ENCODE results near the gene TMIGD1.
"Not testable (repeated sequence)": the region's sequence is repeated elsewhere in the genome, so short reads cannot be mapped to it uniquely, and the experiment has no call there.

The TMIGD1 gene

GRCh38 chr17:30358055-30358760 is 24.4 kb upstream of the TMIGD1 start:
- in situ Hi-C loops (cut with HindIII; ENCODE audit: low sequenced_read_pairs) = no loop called here

- in situ Hi-C loops (cut with HindIII; ENCODE audit: low sequenced_read_pairs) = no loop called here
Observed at GRCh38 chr17:30357476-30357875, 23.6 kb upstream of the TMIGD1 start.

GRCh38 chr17:30354701-30355100 is 20.8 kb upstream of the TMIGD1 start:
- in situ Hi-C loops (cut with HindIII; ENCODE audit: low sequenced_read_pairs) = no loop called here

GRCh38 chr17:30352240-30352814 is 18.5 kb upstream of the TMIGD1 start:
- in situ Hi-C loops (cut with HindIII; ENCODE audit: low sequenced_read_pairs) = no loop called here

- in situ Hi-C loops (cut with HindIII; ENCODE audit: low sequenced_read_pairs) = no loop called here
Observed at GRCh38 chr17:30351735-30352134, 17.9 kb upstream of the TMIGD1 start.

- in situ Hi-C loops (cut with HindIII; ENCODE audit: low sequenced_read_pairs) = not testable (repeated sequence)
Observed at GRCh38 chr17:30351263-30351662, 17.4 kb upstream of the TMIGD1 start.

- in situ Hi-C loops (cut with HindIII; ENCODE audit: low sequenced_read_pairs) = loop anchor here (5.0 kb wide), 1 partner anchor 43 kb away; no protein-coding TSS in a partner anchor
Observed at GRCh38 chr17:30349252-30349651, 15.4 kb upstream of the TMIGD1 start.

GRCh38 chr17:30347488-30347887 is 13.6 kb upstream of the TMIGD1 start:
- in situ Hi-C loops (cut with HindIII; ENCODE audit: low sequenced_read_pairs) = loop anchor here (5.0 kb wide), 1 partner anchor 45 kb away; no protein-coding TSS in a partner anchor

- in situ Hi-C loops (cut with HindIII; ENCODE audit: low sequenced_read_pairs) = loop anchor here (5.0 kb wide), 1 partner anchor 46 kb away; no protein-coding TSS in a partner anchor
Observed at GRCh38 chr17:30346221-30346795, 12.5 kb upstream of the TMIGD1 start.

- in situ Hi-C loops (cut with HindIII; ENCODE audit: low sequenced_read_pairs) = loop anchor here (5.0 kb wide), 1 partner anchor 47 kb away; no protein-coding TSS in a partner anchor
Observed at GRCh38 chr17:30345527-30346075, 11.7 kb upstream of the TMIGD1 start.

GRCh38 chr17:30345089-30345433 is 11.2 kb upstream of the TMIGD1 start:
- in situ Hi-C loops (cut with HindIII; ENCODE audit: low sequenced_read_pairs) = loop anchor here (5.0 kb wide), 1 partner anchor 47 kb away; no protein-coding TSS in a partner anchor

- in situ Hi-C loops (cut with HindIII; ENCODE audit: low sequenced_read_pairs) = loop anchor here (5.0 kb wide), 2 partner anchors 48 to 72 kb away; no protein-coding TSS in a partner anchor
Observed at GRCh38 chr17:30344283-30345088, 10.6 kb upstream of the TMIGD1 start.

- in situ Hi-C loops (cut with HindIII; ENCODE audit: low sequenced_read_pairs) = loop anchor here (5.0 kb wide), 1 partner anchor 71 kb away; no protein-coding TSS in a partner anchor
Observed at GRCh38 chr17:30343796-30344195, 9.9 kb upstream of the TMIGD1 start.

GRCh38 chr17:30343244-30343643 is 9.4 kb upstream of the TMIGD1 start:
- in situ Hi-C loops (cut with HindIII; ENCODE audit: low sequenced_read_pairs) = loop anchor here (5.0 kb wide), 1 partner anchor 71 kb away; no protein-coding TSS in a partner anchor

- in situ Hi-C loops (cut with HindIII; ENCODE audit: low sequenced_read_pairs) = loop anchor here (5.0 kb wide), 1 partner anchor 69 kb away; no protein-coding TSS in a partner anchor
Observed at GRCh38 chr17:30341703-30342249, 7.9 kb upstream of the TMIGD1 start.

GRCh38 chr17:30340801-30341356 is 7.0 kb upstream of the TMIGD1 start:
- in situ Hi-C loops (cut with HindIII; ENCODE audit: low sequenced_read_pairs) = loop anchor here (5.0 kb wide), 1 partner anchor 69 kb away; no protein-coding TSS in a partner anchor

GRCh38 chr17:30339086-30339485 is 5.2 kb upstream of the TMIGD1 start:
- in situ Hi-C loops (cut with HindIII; ENCODE audit: low sequenced_read_pairs) = no loop called here

- in situ Hi-C loops (cut with HindIII; ENCODE audit: low sequenced_read_pairs) = no loop called here
Observed at GRCh38 chr17:30337393-30337999, 3.6 kb upstream of the TMIGD1 start.

- in situ Hi-C loops (cut with HindIII; ENCODE audit: low sequenced_read_pairs) = no loop called here
Observed at GRCh38 chr17:30336369-30337171, 2.7 kb upstream of the TMIGD1 start.
